OCI-M2 (cell line): ENCODE data around the gene DOHH.
"Not testable (repeated sequence)": the region's sequence is repeated elsewhere in the genome, so short reads cannot be mapped to it uniquely, and the experiment has no call there.

ENCODE experiments used
- DNase-seq: peaks from one replicate; lab custom pipeline; 2025; ENCODE audit not compliant: unreplicated experiment; lab: John Stamatoyannopoulos, UW

DOHH gene

DNA sequence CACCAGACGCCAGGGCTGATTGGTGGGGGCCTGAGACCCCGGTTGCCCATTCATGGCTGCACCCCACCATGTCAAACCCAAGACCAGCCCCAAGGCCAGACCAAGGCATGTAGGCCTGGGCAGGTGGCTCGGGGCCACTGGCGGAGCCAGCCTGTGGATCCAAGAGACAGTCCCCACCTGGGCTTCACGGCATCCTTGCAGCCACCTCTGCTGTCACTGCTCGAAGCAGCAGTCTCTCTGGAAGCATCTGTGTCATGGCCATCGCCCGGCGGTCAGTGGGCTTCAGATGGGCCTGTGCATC, 34.7 kb upstream of the DOHH start:
- no peak for DNase-seq

DNA sequence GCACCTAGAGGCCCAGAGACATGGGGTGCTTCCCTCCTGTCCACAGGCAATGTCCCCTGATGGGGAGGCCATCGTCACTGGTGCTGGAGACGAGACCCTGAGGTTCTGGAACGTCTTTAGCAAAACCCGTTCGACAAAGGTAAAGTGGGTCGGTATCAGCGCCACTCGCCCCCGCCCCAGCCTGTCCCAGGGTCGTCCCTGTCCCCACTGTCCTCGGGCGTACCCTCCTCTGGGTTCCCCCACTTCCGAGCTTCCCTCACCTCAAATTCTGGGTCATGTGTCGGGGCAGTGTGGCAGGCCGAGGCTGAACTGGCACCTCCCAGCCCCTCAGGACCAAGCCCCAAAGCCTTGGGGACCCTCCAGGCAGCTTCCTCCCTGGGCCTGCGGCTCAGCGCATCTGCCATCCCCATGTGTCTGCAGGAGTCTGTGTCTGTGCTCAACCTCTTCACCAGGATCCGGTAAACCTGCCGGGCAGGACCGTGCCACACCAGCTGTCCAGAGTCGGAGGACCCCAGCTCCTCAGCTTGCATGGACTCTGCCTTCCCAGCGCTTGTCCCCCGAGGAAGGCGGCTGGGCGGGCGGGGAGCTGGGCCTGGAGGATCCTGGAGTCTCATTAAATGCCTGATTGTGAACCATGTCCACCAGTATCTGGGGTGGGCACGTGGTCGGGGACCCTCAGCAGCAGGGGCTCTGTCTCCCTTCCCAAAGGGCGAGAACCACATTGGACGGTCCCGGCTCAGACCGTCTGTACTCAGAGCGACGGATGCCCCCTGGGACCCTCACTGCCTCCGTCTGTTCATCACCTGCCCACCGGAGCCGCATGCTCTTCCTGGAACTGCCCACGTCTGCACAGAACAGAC, 34.1 kb upstream of the DOHH start:
- DNase-seq = no peak

DNA sequence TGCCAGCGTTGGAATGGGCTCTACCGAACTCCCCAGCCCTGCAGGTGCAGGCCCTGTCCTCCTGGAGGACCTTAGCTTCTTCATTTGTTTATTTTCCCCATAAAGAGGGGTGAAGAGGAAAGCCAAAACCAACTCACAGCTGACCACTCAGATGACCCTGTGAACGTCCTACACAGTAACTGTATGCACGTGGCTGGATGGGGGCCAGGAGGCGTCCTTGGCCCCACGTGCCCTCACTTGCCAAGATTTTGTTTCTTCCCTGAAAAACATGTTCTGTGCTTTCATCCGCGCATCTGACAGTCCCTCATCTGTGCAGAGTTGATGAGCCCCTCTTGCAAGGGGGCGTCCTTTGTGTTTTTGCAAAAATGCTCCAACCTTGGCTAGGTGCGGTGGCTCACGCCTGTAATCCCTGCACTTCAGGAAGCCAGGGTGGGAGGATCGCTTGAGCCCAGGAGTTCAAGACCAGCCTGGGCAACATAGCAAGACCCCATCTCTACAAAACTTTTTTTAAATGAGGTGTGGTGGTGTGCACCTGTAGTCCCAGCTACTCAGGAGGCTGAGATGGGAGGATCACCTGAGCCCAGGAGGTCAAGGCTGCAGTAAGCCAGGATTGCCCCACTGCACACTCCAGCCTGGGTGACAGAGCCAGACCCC, 33.2 kb upstream of the DOHH start:
- DNase-seq = no peak

DNA sequence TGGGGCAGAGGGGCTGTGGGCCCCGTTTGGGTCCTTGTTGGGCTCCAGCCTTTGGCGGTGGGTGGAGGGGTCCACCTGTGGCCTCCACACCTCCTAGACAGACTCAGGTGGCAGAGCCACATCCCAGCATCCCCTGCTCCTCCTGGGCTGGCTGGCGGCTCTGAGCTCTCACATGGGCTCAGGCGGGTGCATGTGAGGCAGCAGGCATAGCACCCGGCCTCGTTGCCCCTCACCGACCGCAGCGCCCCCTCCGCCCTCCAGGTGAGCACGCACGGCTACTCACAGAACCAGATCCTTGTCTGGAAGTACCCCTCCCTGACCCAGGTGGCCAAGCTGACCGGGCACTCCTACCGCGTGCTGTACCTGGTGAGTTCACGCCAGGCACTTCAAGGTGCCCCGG, 32.6 kb upstream of the DOHH start:
- no peak for DNase-seq

DNA sequence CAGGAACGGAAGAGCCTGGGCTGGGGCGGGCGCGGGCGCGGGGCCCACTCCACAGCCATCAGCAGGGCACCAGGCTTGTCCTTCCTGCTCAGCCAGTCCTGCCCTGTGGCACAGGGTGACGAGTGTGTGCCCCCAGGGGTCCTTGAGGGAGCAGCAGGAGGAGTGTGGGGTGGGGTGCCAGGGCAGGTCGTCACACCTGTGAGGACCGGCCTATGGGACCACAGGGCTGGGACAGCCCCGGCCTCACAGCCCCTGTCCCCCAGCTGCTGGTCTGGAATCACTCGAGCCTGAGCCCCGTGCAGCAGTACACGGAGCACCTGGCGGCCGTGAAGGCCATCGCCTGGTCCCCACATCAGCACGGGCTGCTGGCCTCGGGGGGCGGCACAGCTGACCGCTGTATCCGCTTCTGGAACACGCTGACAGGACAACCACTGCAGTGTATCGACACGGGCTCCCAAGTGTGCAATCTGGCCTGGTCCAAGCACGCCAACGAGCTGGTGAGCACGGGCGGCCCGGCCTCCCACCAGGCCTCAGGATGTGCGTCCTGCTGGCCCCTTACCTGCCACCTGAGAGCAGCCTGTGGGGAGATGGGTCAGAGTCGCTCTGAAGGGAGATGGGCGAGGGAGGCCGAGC, 31.8 kb upstream of the DOHH start:
- no peak for DNase-seq

DNA sequence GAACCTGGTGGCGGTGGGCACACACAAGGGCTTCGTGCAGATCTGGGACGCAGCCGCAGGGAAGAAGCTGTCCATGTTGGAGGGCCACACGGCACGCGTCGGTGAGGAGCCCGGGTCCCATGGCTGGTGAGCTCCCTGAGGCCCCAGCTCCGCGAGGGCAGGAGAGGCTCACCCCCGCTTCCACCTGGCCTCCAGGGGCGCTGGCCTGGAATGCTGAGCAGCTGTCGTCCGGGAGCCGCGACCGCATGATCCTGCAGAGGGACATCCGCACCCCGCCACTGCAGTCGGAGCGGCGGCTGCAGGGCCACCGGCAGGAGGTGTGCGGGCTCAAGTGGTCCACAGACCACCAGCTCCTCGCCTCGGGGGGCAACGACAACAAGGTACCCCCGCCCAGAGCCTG, 31.2 kb upstream of the DOHH start:
- DNase-seq = no peak

DNA sequence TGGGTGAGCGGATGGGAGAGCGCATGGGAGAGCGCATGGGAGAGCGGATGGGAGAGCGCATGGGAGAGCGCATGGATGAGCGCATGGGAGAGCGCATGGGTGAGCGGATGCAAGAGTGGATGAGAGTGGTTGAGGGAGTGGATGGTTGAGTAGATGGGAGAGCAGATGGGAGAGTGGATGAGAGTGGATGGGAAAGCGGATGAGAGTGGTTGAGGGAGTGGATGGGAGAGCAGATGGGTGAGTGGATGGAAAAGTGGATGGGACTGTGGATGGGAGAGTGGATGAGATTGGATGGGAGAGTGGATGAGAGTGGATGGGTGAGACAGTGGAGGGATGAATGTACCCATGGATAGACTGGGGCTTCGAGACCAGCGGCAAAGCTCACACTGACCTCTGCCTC, 29.9 kb upstream of the DOHH start:
- no peak for DNase-seq

DNA sequence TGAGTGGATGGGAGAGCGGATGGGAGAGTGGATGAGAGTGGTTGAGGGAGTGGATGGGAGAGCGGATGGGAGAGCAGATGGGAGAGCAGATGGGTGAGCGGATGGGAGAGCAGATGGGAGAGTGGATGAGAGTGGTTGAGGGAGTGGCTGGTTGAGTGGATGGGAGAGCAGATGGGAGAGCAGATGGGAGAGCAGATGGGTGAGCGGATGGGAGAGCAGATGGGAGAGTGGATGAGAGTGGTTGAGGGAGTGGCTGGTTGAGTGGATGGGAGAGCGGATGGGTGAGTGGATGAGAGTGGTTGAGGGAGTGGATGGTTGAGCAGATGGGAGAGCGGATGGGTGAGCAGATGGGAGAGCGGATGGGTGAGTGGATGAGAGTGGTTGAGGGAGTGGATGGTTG, 28.8 kb upstream of the DOHH start:
- DNase-seq = not testable (repeated sequence)

DNA sequence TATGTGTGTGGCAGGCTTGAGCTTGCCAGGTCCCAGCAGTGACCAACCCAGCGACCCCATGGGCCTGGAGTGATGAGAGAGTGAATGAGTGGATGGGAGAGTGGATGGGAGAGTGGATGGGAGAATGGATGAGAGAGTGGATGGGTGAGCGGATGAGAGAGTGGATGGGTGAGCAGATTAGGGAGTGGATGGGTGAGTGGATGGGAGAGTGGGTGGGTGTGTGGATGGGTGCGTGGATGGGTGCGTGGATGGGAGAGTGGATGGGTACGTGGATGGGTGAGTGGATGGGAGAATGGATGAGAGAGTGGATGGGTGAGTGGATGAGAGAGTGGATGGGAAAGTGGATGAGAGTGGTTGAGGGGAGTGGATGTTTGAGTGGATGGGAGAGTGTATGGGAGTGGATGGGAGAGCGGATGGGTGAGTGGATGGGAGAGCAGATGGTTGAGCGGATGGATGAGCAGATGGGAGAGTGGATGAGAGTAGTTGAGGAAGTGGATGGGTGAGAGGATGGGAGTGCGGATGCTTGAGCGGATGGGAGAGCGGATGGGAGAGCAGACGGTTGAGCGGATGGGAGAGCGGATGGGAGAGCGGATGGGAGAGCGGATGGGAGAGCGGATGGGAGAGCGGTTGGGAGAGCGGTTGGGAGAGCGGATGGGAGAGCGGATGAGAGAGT, 28.2 kb upstream of the DOHH start:
- no peak for DNase-seq

DNA sequence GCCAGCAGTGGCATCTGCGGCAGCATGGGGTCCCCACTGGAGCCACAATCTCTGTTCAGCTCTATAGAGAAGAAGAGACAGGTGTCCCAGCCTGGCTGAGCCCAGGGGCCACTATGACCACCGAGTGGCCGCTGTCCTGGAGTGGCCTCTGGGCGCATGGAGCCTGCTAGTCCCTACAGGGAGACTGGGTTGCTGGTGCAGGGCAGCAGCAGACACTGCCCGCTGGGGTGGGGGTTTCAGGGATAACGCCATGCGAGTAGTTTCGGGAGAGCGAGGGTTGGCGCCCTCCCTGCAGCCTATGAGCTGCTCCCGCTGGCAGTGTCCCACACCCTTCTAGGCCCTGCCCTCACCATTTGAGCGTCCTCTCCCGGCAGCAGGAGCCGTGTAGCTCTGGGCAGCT, 27.6 kb upstream of the DOHH start:
- no peak for DNase-seq

DNA sequence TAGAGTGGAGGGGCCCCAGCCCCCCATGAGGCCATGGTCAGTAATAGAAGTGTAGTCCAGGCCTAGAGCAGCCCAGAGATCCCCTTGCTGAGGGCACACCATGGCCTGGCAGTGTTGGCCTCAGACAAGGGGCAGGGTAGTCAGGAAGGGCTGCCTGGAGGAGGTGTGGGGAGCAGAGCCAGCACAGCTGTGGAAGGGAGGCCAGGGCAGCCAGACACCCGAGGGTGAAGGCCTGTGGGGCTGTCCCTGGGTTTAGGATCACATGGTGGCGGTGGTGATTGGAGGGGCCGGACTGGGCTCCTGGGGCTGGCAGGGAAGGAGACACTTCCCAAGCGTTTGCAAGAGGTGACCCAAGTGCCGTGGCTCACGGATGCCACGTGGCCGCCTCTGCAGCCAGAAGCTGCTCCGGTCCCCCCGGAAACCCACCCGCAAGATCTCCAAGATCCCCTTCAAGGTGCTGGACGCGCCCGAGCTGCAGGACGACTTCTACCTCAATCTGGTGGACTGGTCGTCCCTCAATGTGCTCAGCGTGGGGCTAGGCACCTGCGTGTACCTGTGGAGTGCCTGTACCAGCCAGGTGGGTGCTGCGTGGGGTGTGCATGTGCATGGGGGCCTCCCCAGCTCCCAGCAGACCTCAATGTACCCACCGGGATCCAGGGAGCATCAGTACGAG, 26.9 kb upstream of the DOHH start:
- no peak for DNase-seq

DNA sequence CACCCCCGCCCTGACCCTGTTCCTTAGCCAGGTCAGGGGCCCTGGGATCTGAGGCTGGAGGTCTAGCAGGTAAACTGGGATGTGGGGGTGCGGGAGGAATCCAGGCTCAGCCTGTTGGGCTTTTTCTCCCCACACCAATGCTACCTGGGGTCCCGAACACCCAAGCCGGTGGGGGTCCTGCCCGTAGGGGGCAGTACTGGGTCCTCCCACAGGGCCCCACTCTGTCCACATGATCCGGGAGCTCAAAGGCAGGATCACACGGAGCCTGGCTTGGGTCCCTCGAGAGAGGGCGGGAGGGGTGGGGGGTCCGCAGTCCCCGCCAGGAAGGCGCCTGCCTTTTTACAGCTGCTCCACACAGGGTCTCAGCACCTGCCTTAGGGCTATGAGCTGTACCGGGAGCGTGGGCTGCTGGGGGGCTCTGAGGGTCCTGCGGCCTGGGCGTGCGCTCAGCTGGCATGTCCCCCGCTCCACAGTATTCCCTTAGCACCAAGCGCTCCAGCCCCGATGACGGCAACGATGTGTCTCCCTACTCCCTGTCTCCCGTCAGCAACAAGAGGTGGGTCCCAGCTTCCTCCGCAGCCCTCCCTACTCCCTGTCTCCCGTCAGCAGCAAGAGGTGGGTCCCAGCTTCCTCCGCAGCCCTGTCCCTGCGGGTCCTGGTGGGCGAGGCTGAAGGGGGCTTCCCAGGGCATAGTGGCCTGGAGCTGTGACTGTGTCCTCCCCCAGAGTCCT, 26.2 kb upstream of the DOHH start:
- DNase-seq = no peak

DNA sequence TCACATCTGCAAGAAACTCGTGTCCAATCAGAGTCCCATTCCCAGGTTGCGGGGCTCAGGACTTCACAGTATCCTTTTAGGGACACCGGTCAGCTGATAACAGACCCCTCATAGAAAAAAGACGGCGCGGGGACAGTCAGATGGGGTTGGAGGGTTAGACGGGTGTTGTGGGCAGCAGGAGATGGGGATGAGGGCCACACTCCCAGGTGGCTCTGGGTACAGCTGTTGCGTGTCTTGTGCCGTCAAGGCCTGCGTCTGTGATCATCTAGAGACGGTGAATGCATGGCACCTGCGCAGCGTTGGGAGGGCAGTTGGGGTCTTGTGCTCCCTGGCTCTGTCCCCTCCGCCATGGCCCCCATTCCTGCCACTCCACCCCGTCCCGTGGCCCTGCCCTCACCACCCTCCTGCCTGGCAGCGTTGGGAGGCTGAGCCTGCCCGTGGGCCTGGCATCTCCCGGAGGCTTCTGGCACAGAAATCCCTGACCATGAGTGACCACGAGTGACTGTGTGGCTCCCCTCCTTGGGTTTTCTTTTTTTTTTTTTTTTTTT, 24.5 kb upstream of the DOHH start:
- DNase-seq = no peak

DNA sequence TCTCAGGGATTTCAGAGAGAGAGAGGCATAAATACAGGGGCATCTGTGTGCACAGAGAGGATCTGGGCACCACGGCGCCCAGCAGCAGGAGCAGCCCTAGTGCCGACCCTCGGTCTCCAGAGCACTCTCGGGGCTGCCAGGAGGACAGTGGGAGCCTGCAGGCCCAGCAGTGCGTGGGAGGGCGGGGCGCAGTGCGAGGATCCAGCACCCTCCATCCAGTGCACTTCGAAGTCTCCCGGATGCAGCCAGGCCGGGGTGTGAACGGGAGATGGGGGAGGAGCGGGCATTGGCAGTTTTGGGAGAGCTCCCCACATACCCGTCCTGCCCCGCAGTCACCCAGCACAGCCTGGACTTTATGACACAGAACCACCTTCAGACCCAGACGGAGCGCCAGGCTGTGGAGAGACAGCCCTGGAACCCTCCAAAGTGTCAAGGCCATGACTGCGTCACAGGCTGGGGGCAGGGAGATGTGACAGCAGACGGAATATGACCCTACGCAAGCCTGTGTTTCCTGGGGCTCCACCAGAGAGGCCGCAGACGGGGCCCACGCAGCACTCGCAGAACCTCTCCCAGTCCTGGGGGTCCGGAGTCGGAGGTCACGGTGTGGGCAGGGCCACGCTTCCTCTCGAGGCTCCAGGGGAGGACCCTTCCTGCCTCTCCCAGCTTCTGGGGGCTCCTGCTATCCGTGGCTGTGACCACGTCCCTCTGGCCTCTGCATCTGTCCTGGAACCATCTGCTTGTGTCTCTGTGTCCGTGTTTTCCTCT, 23.8 kb upstream of the DOHH start:
- no peak for DNase-seq

DNA sequence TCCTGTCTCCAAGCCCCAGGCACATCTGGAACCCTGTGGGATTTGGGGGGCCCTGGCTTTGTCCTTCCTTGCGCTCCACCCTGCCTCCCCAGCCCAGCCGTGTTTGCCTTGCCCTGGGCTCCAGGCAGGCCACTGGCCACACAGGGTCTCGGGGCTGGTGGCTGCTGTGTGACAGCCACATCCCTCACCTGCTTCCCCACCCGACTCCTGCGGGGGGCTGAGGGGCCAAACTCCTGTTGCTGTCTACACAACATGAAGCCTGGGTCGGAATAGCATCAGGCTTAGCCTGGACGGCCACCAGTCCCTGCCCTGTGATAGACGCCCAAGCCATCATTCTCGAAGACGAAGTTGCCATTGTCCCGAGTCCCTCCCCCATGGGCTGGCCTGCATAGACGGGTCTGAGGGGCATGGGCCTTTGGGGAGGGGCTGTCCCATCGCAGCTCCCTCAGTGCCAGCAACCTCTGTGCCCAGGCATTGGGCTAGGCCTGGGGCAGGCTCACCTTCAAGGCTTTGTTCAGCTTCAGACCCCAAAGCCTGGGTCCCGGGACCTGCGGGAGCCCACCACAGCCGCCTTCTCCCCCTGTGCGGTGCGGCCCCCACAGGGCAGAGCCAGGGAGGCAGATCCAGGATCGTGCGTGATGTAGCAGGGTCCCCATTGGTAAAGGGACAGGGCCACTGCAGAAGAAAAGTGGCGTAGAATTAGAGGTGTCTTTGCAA, 23.0 kb upstream of the DOHH start:
- no peak for DNase-seq

DNA sequence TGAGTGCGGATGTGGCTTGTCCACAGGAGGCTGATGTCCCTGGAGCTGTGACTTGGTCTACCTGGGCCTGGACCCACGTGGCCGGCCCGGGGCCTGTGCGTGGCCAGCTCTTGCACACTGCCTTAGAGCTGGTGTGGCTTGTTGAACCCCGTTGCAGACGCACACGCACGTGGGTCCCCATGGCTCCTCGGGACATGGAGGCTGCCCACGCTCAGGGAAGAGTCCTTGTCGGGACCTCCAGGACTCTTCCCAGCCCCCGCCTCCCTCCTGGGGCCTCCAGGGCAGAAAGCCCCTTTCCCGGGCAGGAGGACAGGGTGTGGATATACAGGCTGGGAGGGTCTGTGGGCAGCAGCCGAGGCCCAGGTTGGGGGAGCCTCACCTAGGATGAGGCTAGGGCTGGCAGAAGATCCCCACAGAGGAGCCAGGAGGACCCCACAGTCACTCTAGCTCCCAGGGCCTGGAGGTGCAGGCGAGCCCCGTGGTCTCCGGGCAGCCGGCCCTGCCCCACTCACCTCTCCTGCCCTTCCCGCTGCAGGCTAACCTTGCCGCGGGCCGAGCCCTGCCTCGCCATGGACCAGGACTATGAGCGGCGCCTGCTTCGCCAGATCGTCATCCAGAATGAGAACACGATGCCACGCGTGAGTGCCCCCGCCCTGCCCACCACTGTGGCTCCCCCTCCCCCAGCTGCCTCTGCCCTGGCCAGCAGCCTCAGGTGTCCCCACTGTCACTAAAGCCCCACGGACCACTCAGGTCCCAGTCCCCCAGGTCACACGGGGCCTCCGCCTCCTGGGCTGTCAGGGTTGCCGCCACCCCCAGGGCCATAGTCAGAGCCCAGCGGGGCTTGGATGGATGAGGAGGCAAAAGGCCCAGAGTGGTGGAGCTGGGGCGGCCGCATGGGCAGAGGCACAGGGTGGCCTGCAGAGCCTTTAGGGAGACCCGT, 22.2 kb upstream of the DOHH start:
- no peak for DNase-seq

DNA sequence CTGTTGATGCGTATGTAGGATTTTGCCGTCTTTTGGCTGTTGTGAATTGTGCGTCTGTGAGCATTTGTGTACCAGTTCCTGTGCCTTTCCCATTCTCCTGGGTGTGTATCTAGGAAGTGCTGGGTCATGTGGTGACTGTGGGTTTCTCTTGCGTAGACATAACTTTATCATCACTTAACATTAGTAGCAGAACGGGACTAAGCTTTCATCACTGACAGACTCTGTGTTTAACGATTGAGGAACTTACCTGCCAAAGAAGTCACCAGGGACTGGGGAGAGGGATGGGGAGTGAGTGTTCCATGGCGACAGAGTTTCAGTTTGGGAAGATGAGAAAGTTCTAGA, 20.6 kb upstream of the DOHH start:
- DNase-seq = no peak
